ENCODE results near the gene IZUMO1.

DNA sequence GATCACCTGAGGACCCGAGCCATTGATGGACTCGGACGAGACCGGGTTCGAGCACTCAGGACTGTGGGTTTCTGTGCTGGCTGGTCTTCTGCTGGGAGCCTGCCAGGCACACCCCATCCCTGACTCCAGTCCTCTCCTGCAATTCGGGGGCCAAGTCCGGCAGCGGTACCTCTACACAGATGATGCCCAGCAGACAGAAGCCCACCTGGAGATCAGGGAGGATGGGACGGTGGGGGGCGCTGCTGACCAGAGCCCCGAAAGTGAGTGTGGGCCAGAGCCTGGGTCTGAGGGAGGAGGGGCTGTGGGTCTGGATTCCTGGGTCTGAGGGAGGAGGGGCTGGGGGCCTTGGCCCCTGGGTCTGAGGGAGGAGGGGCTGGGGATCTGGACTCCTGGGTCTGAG, 9.5 kb upstream of the IZUMO1 start:
- TF ChIP-seq, protein P1, sequence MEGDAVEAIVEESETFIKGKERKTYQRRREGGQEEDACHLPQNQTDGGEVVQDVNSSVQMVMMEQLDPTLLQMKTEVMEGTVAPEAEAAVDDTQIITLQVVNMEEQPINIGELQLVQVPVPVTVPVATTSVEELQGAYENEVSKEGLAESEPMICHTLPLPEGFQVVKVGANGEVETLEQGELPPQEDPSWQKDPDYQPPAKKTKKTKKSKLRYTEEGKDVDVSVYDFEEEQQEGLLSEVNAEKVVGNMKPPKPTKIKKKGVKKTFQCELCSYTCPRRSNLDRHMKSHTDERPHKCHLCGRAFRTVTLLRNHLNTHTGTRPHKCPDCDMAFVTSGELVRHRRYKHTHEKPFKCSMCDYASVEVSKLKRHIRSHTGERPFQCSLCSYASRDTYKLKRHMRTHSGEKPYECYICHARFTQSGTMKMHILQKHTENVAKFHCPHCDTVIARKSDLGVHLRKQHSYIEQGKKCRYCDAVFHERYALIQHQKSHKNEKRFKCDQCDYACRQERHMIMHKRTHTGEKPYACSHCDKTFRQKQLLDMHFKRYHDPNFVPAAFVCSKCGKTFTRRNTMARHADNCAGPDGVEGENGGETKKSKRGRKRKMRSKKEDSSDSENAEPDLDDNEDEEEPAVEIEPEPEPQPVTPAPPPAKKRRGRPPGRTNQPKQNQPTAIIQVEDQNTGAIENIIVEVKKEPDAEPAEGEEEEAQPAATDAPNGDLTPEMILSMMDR (IDR thresholded peaks at IDR 0.05; ENCODE audit: insufficient read depth, low read length, poor library complexity, severe bottlenecking) = no peak
- TF ChIP-seq EZH2phosphoT487 (conservative IDR thresholded peaks at IDR 0.05; ENCODE audit: low read length) = no peak

Measured in SU-DHL-6 (cell line).